HG03439 (cell line): ENCODE data around the gene PKMYT1.

Source experiments
- ATAC-seq: cut with Tn5 transposase; IDR thresholded peaks from one replicate; pipeline ENCODE4 v1.9.1; 2021; ENCODE audit warnings: mild to moderate bottlenecking, moderate library complexity; ENCODE audit not compliant: unreplicated experiment

Gene PKMYT1

DNA sequence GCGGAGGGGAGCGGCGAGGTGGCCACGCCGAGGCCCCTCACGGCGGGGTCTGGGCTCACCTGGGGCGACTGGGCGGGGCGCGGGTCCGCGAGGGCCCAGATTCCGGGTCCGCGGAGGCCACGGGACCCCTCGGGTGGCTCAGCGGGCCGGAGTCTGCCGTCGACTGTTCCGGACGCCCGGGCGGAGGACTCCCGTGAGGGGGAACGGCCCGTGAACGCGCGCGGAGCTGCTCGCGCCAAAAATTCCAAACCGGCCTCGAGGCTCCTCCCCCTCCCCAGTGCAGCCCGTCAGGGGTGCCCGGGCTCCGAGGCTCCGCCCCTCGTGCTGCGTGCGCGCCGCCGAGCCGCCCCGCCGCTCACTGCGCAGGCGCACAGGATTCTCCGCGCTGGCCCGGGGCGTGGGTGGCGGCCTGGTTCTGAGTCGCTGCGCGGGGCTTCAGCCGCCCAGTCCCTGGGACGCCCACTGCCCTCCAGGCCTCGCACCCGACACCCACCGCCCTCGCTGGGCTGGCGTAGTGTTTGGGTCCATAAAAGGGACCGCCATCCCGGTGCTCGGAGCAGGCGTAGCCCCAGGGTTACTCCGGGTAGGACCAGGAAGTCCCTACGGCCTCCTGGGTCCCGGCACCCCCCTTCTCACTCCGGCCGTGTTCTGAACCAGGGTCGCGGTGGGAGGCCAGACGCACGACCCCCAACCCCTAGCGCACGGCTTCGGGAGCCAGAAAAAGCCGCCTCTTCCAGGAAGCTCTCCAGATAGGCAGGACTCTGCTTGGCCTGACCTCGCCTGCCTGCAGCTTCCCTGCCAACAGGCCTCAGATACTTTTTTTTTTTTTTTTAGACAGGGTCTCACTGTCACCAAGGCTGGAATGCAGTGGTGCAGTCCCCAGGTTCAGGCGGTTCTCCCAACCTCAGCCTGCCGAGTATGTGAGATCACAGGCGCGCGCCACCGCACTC lies at the start of gene PKMYT1:
TSS of gene PKMYT1 (minus strand) at position 220 of the 950 bp plus-strand sequence. CDS start 789 bp downstream, outside the sequence.
- peak; percentile 50 for ATAC-seq

DNA sequence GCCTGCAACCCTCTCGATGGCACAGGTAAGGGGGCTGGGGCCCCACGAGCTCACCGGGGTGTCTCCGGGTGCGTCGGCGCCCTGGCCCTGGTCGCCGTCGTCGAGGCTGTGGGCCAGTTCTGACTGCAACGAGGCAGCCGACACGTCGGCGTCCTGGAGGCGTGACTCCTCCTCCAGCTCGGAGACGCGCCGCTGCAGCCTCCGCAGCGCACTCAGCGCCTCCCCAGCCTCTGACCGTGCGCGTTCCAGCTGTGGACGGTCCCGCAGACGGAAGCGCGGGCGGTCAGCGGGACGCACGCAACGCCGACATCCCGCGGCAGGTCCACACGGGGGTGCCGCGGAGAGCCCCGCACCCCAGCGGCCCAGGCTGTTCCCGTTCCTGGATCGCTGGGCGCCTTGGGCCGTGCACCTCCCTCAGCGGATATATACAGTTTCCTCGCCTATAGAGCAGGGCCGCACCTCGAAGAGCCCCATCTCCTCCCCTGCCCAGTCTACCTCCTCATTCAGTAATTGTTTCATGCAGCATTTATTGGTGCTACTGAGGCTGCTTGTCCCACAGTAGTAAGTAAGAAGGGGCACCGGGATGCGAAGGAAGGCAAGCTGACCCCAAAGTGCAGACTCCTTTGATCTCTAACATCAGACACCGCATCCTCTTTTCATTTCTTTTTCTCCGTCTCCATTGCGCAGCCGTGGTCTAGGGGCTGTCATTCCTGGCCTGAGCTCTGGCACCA lies 49.4 kb upstream of the PKMYT1 start:
- ATAC-seq: no peak

DNA sequence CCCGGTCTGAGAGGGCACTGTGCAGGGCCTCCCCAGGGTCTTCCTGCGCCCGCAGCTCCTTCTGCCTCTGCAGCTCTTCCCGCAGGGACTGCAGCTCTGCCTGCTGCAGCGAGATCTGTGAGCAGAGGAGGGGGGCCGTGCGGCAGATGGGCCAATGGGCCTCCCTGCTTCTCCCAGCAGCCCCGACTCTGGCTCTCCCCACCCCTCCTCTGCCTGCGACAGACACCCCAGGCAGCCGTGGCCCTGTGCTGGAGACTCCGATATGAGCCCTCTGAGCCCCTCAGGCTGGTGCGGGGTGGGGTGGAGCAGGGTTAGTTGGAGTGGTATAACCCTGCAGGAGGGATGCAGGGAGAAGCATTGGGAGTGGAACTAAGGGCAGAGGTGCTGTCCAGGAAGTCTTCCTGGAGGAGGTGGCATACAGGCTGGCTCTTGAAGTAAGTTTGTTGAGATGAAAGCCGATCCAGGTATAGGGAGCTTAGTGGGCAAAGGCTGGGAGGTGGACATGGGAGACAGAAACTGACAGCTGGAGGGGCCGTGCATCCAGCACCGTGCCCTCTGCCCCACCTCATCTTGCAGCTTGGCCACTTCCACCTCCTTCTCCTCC lies 48.6 kb upstream of the PKMYT1 start:
- no peak for ATAC-seq

DNA sequence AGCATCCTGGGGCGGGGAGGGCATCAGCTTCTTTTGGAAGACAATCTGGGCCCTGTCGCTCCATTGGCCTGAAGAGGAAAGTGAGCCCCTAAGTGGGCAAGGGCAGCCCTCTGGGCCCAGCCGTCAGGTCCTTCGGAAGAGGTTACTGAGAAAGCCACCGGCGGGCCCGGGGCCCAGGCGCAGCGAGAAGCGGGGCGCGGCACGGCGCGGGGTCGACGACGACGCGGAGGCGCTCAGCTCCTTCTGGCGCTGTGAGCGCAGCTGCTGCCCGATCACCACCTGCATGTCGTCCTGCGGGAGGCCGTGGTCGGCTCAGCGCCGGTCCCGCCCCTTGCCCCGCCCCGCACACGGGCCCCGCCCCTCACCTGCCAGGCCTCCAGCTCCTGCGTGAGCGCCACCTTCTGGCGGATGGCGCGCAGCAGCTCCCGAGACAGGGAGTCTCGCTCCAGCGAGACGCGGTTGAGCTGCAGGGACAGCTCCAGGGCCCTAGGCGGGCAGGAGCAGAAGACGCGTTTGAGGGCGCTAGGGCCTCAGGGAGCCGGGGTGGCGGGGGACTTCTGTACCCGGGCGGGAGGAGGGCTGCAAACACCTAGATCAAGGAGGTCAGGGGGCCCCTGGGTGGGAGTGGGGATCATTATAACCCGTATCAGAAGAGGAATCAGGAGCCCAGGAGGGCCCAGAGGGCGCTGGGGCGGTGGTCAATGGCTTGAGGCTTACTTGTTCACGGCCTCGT lies 47.9 kb upstream of the PKMYT1 start:
- ATAC-seq: peak; percentile 27

DNA sequence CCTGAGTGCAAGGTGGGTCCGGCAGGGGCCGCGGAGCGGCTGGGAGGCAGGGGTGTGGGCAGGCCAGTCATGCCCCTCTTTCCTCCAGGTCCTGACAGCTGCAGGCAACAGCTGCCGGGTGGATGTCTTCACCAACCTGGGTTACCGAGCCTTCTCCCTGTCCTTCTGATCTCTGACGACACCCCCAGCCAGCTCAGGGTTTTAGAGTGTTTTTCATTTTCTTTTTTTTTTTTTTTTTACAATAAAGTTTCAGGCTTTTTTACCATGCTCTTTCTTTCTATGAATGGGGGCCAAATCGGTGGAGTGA lies 47.2 kb upstream of the PKMYT1 start:
- no peak for ATAC-seq

DNA sequence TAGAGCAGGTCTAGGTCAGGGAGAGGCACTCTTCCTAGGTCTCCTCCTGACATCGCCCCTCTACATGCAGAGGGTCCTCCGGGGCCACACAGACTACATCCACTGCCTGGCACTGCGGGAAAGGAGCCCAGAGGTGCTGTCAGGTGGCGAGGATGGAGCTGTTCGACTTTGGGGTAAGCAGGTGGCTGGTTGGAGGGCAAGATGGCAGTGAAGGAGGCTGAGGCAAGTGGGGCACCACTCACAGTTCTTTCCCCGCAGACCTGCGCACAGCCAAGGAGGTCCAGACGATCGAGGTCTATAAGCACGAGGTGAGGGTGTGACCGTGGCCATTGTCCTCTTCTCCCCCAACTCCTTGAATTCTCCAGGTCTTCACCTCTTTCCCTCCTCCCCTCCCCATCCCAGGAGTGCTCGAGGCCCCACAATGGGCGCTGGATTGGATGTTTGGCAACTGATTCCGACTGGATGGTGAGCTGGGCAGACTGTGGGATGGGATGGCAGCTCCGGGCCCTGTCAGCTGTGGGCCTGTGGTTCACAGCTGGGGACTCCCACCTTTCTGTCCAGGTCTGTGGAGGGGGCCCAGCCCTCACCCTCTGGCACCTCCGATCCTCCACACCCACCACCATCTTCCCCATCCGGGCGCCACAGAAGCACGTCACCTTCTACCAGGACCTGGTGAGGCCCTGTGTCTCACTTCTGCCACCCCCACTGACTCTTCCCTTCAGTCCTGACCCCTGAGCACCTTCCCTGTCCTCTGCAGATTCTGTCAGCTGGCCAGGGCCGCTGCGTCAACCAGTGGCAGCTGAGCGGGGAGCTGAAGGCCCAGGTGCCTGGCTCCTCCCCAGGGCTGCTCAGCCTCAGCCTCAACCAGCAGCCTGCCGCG lies 46.6 kb upstream of the PKMYT1 start:
- ATAC-seq: no peak

DNA sequence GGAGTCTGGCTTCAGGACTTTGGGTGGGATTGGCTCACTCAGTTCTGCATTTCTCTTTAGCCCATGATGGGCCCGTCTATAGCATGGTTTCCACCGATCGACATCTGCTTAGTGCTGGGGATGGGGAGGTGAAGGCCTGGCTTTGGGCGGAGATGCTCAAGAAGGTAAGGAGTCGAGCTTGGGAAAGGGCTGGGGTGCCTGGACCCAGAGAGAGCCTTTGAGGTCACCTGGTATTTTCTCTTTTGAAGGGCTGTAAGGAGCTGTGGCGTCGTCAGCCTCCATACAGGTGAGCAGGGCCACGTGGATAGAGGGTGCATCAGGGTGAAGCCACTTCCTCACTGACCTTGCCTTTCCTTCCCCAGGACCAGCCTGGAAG lies 45.7 kb upstream of the PKMYT1 start:
- ATAC-seq: no peak

DNA sequence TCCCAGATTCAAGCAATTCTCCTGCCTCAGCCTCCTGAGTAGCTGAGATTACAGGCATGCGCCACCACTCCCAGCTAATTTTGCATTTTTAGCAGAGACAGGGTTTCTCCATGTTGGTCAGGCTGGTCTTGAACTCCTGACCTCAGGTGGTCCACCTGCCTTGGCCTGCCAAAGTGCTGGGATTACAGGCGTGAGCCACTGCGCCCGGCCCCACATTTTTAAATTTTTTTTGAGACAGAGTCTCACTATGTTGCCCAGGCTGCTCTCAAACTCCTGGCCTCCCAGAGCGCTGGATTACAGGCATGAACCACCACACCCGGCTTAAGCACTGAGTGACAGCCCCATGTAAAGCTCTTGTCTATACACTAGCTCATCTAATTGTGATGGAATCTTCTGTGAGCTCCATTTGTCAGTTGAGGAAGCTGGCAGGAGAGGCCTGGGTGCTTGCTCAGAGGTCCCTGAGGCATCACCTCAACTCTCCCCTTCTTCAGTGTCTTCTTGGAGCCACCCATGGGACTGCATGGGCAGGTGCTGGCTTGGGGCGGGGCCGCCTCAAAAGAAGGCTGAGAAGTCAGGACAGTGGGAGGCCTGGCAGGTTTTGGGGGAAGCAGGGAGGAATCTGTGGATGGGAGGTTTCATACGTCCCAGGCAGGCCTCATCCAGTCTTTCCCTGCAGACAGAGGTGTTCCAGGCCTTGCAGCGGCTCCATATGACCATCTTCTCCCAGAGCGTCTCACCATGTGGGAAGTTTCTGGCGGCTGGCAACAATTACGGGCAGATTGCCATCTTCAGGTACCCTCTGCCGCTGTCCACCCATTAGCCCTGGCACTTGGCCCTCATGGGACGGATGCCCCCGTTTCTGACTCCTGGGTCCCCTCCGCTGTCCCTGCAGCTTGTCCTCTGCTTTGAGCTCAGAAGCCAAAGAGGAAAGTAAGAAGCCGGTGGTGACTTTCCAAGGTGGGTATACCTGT lies 45.1 kb upstream of the PKMYT1 start:
- no peak for ATAC-seq

DNA sequence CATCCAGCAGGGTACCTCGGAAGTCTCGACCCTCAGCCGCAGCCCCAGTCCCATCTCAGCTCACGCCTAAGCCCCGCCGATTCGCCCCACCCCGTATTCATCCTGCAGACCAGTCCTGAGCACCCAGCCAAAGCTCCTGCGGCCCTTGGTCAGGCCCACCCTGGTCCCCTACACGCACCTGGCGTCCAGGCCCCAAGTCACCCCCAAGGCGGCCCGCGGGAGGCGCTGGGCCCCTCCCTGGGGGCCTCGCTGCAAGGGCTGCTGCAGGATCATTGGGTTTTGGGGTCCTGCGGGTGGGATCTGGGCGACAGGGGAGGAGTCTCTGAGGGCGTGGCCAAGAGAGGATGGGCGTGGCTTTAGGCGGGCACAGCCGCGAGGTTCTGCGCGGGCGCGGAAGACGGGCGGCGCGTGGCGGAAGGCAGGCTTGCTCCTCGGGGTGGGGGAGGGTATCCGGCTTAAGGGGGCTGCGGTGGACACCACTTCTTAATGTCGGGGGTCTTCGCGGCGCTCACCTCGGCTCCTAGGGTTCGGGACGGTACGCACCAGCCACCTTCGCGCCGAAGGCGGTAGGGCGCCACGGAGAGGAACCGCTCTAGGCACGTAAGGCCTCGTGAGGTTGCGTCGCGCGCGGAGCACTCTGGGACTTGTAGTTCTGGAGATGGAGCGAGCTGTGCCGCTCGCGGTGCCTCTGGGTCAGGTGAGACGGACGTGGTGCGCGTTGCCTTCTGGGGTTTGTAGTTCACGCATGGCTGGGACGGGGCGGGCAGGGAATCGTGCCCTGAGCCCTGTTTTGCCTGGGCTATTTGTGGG lies 43.6 kb upstream of the PKMYT1 start, which contains the start of the genes HCFC1R1 and THOC6:
TSS of gene HCFC1R1 (minus strand) at position 274 of the 810 bp plus-strand sequence. CDS start at position 273, 1 bp downstream.
TSS of gene THOC6 (plus strand) at position 367 of the 810 bp plus-strand sequence. CDS start at position 659, 292 bp downstream.
- ATAC-seq: peak; percentile 73

DNA sequence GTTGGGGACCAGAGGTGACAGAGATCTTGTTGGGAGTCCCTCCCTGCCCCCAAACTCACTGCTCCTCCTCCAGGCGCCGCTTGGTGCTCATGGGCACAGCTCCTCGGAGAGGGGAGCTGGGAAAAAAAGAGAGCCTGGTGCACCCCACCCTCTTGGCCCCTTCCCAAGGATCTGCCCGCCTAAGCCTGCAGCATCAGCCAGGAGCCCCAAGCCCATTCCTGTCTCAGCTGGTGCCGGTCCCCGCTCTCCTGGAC lies 43.1 kb upstream of the PKMYT1 start:
- ATAC-seq: no peak

DNA sequence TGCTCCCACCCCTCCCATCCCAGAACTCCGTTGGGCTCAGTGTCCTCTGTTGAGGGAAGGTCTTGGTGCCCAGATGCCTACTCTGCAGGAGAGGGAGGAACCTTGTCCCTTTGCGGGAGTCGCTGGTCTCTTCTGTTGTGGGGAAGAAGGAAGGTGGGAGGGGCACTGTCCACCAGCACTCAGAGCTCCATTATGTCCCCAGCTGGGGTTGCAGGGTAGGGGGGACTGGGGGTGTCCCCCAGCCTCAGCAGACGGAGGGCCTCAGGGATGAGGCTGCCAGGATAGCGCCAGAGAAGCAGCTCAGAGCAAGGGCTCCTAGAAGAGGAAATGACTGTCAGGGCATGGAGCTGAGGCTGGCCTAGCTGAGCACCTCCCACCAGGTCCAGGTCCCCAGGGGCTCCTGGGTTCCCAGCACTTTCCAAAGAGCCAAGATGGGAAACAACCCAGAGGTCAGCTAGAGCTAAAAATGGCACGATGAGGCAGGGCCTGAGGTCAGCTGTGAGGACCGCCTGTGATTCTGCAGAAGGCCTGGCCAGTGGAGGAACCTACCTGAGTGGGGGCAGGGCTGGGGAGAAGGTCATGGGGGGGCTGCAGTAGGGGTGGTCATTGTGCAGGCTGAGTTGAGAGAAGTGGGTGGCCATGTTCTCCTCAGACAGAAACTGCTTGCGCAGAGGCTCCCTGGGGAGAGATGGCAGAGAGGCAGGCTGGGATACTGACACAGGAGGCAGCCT lies 42.6 kb upstream of the PKMYT1 start:
- no peak for ATAC-seq

DNA sequence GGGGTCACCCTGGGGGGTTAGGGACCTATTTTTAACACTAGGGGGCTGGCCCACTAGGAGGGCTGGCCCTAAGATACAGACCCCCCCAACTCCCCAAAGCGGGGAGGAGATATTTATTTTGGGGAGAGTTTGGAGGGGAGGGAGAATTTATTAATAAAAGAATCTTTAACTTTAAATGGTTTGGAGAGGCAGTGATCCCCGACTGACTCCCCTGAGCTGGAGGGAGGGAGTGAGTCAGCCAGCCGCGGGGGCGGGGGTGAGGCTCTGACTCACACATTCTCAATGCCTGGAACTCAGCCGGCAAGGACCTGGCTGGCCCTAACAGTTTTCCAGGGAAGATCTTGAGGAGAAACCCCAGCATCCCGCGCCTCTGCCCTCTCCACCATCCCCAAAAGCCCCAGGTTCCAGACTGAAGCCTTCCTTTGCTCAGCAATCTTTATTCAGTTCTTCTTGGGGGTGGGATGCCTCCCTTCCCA lies 42.0 kb upstream of the PKMYT1 start:
- no peak for ATAC-seq

DNA sequence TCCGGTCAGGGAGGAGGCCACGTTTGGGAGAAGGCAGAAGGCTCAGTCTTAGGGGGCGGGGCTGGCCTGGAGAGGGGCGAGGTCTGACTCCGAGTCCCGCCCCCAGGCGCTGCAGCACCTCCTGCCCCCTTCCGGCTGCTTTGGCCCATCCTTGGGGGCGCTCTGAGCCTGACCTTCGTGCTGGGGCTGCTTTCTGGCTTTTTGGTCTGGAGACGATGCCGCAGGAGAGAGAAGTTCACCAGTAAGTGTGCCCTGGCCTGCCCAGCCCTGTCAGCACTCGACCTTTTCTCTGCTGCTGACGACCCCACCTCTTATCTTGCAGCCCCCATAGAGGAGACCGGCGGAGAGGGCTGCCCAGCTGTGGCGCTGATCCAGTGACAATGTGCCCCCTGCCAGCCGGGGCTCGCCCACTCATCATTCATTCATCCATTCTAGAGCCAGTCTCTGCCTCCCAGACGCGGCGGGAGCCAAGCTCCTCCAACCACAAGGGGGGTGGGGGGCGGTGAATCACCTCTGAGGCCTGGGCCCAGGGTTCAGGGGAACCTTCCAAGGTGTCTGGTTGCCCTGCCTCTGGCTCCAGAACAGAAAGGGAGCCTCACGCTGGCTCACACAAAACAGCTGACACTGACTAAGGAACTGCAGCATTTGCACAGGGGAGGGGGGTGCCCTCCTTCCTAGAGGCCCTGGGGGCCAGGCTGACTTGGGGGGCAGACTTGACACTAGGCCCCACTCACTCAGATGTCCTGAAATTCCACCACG lies 41.4 kb upstream of the PKMYT1 start:
- ATAC-seq: no peak

DNA sequence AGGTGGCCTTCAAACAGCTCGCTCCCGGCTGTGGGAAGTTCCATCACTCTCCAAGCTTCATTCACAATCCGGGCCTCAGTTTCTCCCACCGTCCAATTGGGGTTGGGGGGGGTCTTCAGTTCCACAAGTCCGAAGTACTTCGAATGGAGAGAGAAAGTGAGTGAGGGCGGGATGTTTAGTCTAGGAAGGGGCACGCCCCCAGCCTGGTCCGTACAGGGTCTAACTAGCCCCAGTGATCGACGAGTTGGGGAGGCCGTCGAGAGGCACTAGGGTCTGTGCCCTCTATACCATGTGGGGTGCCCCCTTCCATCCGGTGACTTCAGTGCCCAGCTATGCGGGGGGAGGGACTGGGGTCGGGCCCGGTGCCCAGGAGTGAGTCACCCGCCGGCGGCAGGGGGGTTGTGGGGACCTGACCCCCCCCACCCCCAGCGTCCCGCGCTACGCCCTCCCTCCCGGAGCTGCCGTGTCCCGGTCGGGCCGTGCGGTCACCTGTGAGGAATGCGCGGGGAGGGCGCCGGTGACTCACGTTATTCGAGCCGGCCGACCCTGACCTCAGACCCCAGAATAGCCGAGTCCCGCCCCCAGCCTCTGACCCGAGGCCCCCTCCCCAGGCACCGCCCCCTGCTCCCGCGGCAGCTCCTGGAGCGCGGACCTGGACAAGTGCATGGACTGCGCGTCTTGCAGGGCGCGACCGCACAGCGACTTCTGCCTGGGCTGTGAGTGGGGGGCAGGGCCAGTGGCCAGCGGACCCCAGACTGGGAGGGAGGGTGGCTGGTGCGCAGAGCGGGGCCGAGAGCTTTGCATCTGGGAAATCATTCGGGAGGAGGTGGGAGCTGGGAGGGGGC lies 40.6 kb upstream of the PKMYT1 start:
- no peak for ATAC-seq

DNA sequence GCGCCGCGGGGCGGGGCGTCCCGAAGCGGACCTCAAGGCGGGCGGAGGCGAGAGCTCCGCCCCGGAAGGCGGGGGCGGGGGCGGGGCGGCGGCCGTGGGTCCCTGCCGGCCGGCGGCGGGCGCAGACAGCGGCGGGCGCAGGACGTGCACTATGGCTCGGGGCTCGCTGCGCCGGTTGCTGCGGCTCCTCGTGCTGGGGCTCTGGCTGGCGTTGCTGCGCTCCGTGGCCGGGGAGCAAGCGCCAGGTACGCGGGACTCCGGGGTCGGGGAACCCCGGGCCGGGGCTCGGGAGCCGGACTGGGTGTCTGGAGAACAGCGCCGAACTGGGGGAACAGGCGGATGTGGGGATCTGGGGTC lies 40.0 kb upstream of the PKMYT1 start, which contains the start of gene TNFRSF12A:
TSS of gene TNFRSF12A (plus strand) at position 122 of the 357 bp plus-strand sequence. CDS start at position 152, 30 bp downstream.
- ATAC-seq: no peak
